HepG2 (cell line): ENCODE data around the gene SGPL1. TPM values are rescaled to one million over a fixed set of nuclear protein-coding genes. Genes with fewer than 3 reads are reported as not detected.

Experiments
- ATAC-seq: fragments of 200-7000 bp; cut with Tn5 transposase; 3 replicates; pipeline ENCODE4 v1.9.1; 2020; ENCODE audit warnings: mild to moderate bottlenecking, moderate library complexity
- BruUV-seq: library from RNA; stranded (reverse); fragments of 400-500 nt; replicated peaks from 2 replicates; lab custom pipeline; 2021; lab: Mats Ljungman, UMichigan
- CTCF ChIA-PET: fragments of 300-600 bp; formaldehyde crosslinking; extraction: SDS; loops from one replicate; lab custom pipeline; 2021; ENCODE audit warnings: low total read pairs, inconsistent platforms, low intra/inter-chr PET ratio; lab: Yijun Ruan, JAX
- POLR2A ChIA-PET: fragments of 350-600 bp; sonication (Branson Sonifier 250); formaldehyde crosslinking; loops from one replicate; lab custom pipeline; 2020; ENCODE audit warnings: antibody characterized with exemption, inconsistent platforms; lab: Yijun Ruan, JAX
- DNase-seq: peaks from one replicate; pipeline ENCODE4 v3.0.0-alpha.2; 2015; ENCODE audit warnings: low spot score
- FAIRE-seq: peaks from 3 replicates; lab custom pipeline; 2011; peaks lifted over from hg19 to GRCh38; lab: Jason Lieb, UNC
- H2AFZ ChIP-seq: one replicate; pipeline ENCODE4 v1.6.1; 2011; ENCODE audit warnings: low read length, inconsistent platforms
- H3K27ac ChIP-seq: fragments of 300-600 bp; 3 replicates; pipeline ENCODE4 v1.8.0; 2011; ENCODE audit warnings: mixed run types, mild to moderate bottlenecking, mixed read lengths, low read length, inconsistent platforms; ENCODE audit not compliant: insufficient read depth; ENCODE audit errors: extremely low read length
- H3K27me3 ChIP-seq, 2 experiments: fragments of 200-600 bp in 1 of 2; 2 replicates in 1 of 2; 3 replicates in 1 of 2; pipeline versions ENCODE4 v1.6.0 to v1.8.0; 2011; ENCODE audit warnings: low read length in 2 of 2, mild to moderate bottlenecking in 2 of 2, moderate library complexity in 2 of 2, inconsistent platforms in 1 of 2; ENCODE audit not compliant: insufficient read depth in 2 of 2, control insufficient read depth in 1 of 2
- H3K36me3 ChIP-seq, 2 experiments: fragments of 200-600 bp in 1 of 2; replicated peaks in 1 of 2; 2 replicates in 1 of 2; 3 replicates in 1 of 2; pipeline versions ENCODE4 v1.5.1 to v1.8.0; 2011; ENCODE audit warnings: low read length in 2 of 2, inconsistent platforms in 1 of 2; ENCODE audit not compliant: insufficient read depth in 2 of 2, control insufficient read depth in 1 of 2
- H3K4me1 ChIP-seq: 2 replicates; pipeline ENCODE4 v1.5.1; 2012; ENCODE audit warnings: low read length, inconsistent platforms; ENCODE audit not compliant: insufficient read depth
- H3K4me2 ChIP-seq: 2 replicates; pipeline ENCODE4 v1.6.0; 2011; ENCODE audit warnings: low read depth, low read length, inconsistent platforms
- H3K4me3 ChIP-seq, 3 experiments: fragments of 200-600 bp in 1 of 3; sonication (generic), shearing (Covaris generic) in 1 of 3; replicated peaks in 1 of 3; 2 replicates each; pipeline ENCODE4 v1.5.1; 2011 to 2016; ENCODE audit warnings: low read length in 3 of 3, inconsistent platforms in 2 of 3, low read depth in 2 of 3, mild to moderate bottlenecking in 2 of 3, control low read depth in 1 of 3, mixed read lengths in 1 of 3; ENCODE audit not compliant: insufficient read depth in 1 of 3
- H3K79me2 ChIP-seq: one replicate; pipeline ENCODE4 v1.6.1; 2011; ENCODE audit warnings: low read length, inconsistent platforms; ENCODE audit not compliant: insufficient read depth
- H3K9ac ChIP-seq: 2 replicates; pipeline ENCODE4 v1.6.0; 2011; ENCODE audit warnings: mild to moderate bottlenecking, low read depth, low read length, inconsistent platforms; ENCODE audit not compliant: insufficient read depth
- H3K9me3 ChIP-seq: 2 replicates; pipeline ENCODE4 v1.5.1; 2012; ENCODE audit warnings: mild to moderate bottlenecking, low read length
- H4K20me1 ChIP-seq: 2 replicates; pipeline ENCODE4 v1.6.0; 2011; ENCODE audit warnings: inconsistent platforms, mild to moderate bottlenecking, low read length, moderate library complexity; ENCODE audit not compliant: insufficient read depth
- CREB3 ChIP-seq: sonication (generic); formaldehyde crosslinking; IDR thresholded peaks from 2 replicates; pipeline ENCODE4 v1.5.0; 2020; ENCODE audit warnings: missing genetic modification reagents
- GLMP ChIP-seq: sonication (generic); formaldehyde crosslinking; IDR thresholded peaks from 2 replicates; pipeline ENCODE4 v1.9.0; 2021; ENCODE audit warnings: missing genetic modification reagents, mild to moderate bottlenecking, borderline replicate concordance
- MBD4 ChIP-seq: IDR thresholded peaks from 2 replicates; pipeline ENCODE4 v1.6.1; 2012; ENCODE audit warnings: low read length, inconsistent platforms, borderline replicate concordance
- NFE2L2 ChIP-seq: fragments of 150-350 bp; IDR thresholded peaks from 2 replicates; pipeline ENCODE4 v1.6.1; 2014; ENCODE audit warnings: low read length
- NFIB ChIP-seq: sonication (generic); formaldehyde crosslinking; IDR thresholded peaks from 2 replicates; pipeline ENCODE4 v1.9.0; 2021; ENCODE audit warnings: missing genetic modification reagents, mild to moderate bottlenecking, borderline replicate concordance
- PHF21A ChIP-seq: sonication (generic); formaldehyde crosslinking; IDR thresholded peaks from 2 replicates; pipeline ENCODE4 v1.5.0; 2020; ENCODE audit warnings: mild to moderate bottlenecking, missing genetic modification reagents
- PHF5A ChIP-seq: IDR thresholded peaks from one replicate; pipeline ENCODE4 v1.6.1; 2018; ENCODE audit warnings: low read depth, missing genetic modification reagents; ENCODE audit not compliant: unreplicated experiment
- RARG ChIP-seq: sonication (generic); formaldehyde crosslinking; IDR thresholded peaks from 2 replicates; pipeline ENCODE4 v1.4.0; 2020; ENCODE audit warnings: low read depth, mild to moderate bottlenecking, missing genetic modification reagents
- SP5 ChIP-seq: IDR thresholded peaks from 2 replicates; pipeline ENCODE4 v1.6.1; 2016; ENCODE audit warnings: low read depth, borderline replicate concordance
- ZBTB26 ChIP-seq: IDR thresholded peaks from 2 replicates; pipeline ENCODE4 v1.6.1; 2016; ENCODE audit warnings: missing compliant biosample characterization, missing genetic modification reagents, borderline replicate concordance
- ZBTB7A ChIP-seq: sonication (generic); formaldehyde crosslinking; IDR thresholded peaks from 2 replicates; pipeline ENCODE4 v1.8.0; 2022; ENCODE audit warnings: mild to moderate bottlenecking, missing genetic modification reagents
- ZNF121 ChIP-seq: sonication (generic); formaldehyde crosslinking; IDR thresholded peaks from 2 replicates; pipeline ENCODE4 v1.5.0; 2020; ENCODE audit warnings: mild to moderate bottlenecking, missing genetic modification reagents
- ZNF275 ChIP-seq: sonication (generic); formaldehyde crosslinking; IDR thresholded peaks from 2 replicates; pipeline ENCODE4 v1.8.0; 2022; ENCODE audit warnings: missing genetic modification reagents, mild to moderate bottlenecking, inconsistent platforms, borderline replicate concordance
- ZNF550 ChIP-seq: sonication (generic); formaldehyde crosslinking; IDR thresholded peaks from 2 replicates; pipeline ENCODE4 v1.4.0; 2020; ENCODE audit warnings: mild to moderate bottlenecking, missing genetic modification reagents, borderline replicate concordance
- ZNF691 ChIP-seq: sonication (generic); formaldehyde crosslinking; IDR thresholded peaks from 2 replicates; pipeline ENCODE4 v1.4.0; 2020; ENCODE audit warnings: missing genetic modification reagents, low read depth, mild to moderate bottlenecking, borderline replicate concordance
- ZNF713 ChIP-seq: sonication (generic); formaldehyde crosslinking; IDR thresholded peaks from 2 replicates; pipeline ENCODE4 v1.4.0; 2020; ENCODE audit warnings: mild to moderate bottlenecking, missing genetic modification reagents
- ZSCAN20 ChIP-seq: sonication (generic); formaldehyde crosslinking; IDR thresholded peaks from 2 replicates; pipeline ENCODE4 v1.4.0; 2020; ENCODE audit warnings: missing genetic modification reagents, mild to moderate bottlenecking, borderline replicate concordance
- WGBS: methylation state at CpG from one replicate; pipeline ENCODE4 v1.1.6; 2017; ENCODE audit warnings: low lambda C conversion rate; 5-methylcytosine and 5-hydroxymethylcytosine counted together
- in situ Hi-C: cut with HindIII; loops from 2 replicates; pipeline ENCODE4 v1.10.0; 2017; ENCODE audit warnings: low pct_unique_long_range_greater_than_20kb; ENCODE audit not compliant: extremely low pct_ligation_motif_present
- intact Hi-C: fragments of 100-400 bp; cut with micrococcal nuclease; formaldehyde crosslinking; loops from one replicate; pipeline ENCODE4 v1.10.0; 2022; ENCODE audit not compliant: unreplicated experiment
- polyA plus RNA-seq, 8 experiments: library from polyadenylated mRNA; depleted of rRNA in 3 of 8; stranded (reverse) in 7 of 8; unstranded in 1 of 8; fragments of >200 nt; fragmentation: Illumina TruSeq in 4 of 8; extraction: Trizol in 4 of 8; gene quantifications; 2 replicates each; pipeline versions ENCODE4 v1.2.1 to v1.2.3, GENCODE V29; 2011 to 2016; ENCODE audit warnings: low read depth in 4 of 8, missing spikeins in 1 of 8, mixed read lengths in 1 of 8; ENCODE audit not compliant: insufficient read depth in 1 of 8
- total RNA-seq, 5 experiments: library from RNA; depleted of rRNA; stranded (reverse); fragments of >200 nt; fragmentation: Illumina TruSeq; extraction: Trizol; gene quantifications; 2 replicates each; pipeline ENCODE4 v1.2.3, GENCODE V29; 2016; ENCODE audit warnings: low read depth in 1 of 5

Gene SGPL1
- total and polyA plus RNA-seq, 2 of the 13 experiments (the other 11 are each of a cell fraction or from before 2014, with no cell fraction given) = 17.6 to 25.0 TPM

GRCh38 chr10:70923696-70924095 is 107.9 kb downstream of the SGPL1 start:
- H3K4me1 ChIP-seq = no peaks in the 10 kb centered on the region
- CTCF ChIA-PET = no interaction called here
- TF ChIP-seq MBD4 = no peak
- TF ChIP-seq ZNF121 (CRISPR knock-in tag) = no peak
- no peak for TF ChIP-seq ZSCAN20 (CRISPR knock-in tag)
- TF ChIP-seq GLMP (CRISPR knock-in tag) = no peak
- TF ChIP-seq CREB3 (CRISPR knock-in tag) = no peak
- TF ChIP-seq SP5 = no peak
- no peak for TF ChIP-seq ZNF691 (CRISPR knock-in tag)
- no peak for TF ChIP-seq PHF21A (CRISPR knock-in tag)
- no peak for TF ChIP-seq ZNF550
- no peak for TF ChIP-seq ZNF275
- TF ChIP-seq NFE2L2 = no peak
- TF ChIP-seq ZNF713 (CRISPR knock-in tag) = no peak
- TF ChIP-seq RARG (CRISPR knock-in tag) = no peak
- no peak for TF ChIP-seq NFIB (CRISPR knock-in tag)
- TF ChIP-seq ZBTB7A (CRISPR knock-in tag) = no peak
- no peak for TF ChIP-seq ZBTB26 (CRISPR knock-in tag)
- TF ChIP-seq PHF5A (CRISPR knock-in tag) = no peak
- intact Hi-C loops = loop anchor here (10.0 kb wide), 1 partner anchor 291 kb away; the partner anchor contains the start of gene UNC5B
- H3K27ac ChIP-seq = no peak overlapping the region
- H3K27me3 ChIP-seq = peaks cover 9 to 59% of the 10 kb centered on the region in 2 experiments
- POLR2A ChIA-PET = no interaction called here
- no peaks in the 10 kb centered on the region for H3K36me3 ChIP-seq
- H3K79me2 ChIP-seq = no peaks in the 10 kb centered on the region
- H3K4me3 ChIP-seq = no peak overlapping the region
- in situ Hi-C loops = no loop called here
- DNase-seq (no peak), FAIRE-seq (no peak), ATAC-seq (no peak)
- no peaks in the 10 kb centered on the region for H3K9me3 ChIP-seq
- BruUV-seq = no TSS peak
- H3K4me2 ChIP-seq = no peak overlapping the region
- no peaks in the 10 kb centered on the region for H4K20me1 ChIP-seq
- H2AFZ ChIP-seq = no peak overlapping the region
- WGBS = 1% methylated on average over 6 of the region's 8 CpGs
- H3K9ac ChIP-seq = no peak overlapping the region
